Measurements from ENCODE around the gene CCDC7.

DNA sequence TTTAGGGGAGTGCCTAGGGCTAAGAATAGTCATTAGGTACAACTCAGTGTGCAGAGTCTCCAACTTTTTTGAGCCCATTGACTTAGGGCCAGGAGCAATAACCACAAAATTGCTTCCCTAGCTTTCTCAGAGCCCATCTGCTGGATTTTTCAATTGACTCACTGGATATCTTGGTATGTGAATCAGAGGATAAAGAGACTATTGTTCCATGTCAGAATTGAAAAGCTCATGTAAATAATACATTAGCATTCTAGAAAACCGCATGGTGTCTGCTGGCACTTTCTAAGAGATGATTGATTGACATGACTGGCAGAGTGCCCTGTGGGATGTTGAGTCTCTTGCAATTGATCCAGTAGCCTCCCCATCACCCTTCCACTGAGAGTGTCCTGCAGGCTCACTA lies 246.2 kb downstream of the CCDC7 start:
- TF ChIP-seq, protein P1, sequence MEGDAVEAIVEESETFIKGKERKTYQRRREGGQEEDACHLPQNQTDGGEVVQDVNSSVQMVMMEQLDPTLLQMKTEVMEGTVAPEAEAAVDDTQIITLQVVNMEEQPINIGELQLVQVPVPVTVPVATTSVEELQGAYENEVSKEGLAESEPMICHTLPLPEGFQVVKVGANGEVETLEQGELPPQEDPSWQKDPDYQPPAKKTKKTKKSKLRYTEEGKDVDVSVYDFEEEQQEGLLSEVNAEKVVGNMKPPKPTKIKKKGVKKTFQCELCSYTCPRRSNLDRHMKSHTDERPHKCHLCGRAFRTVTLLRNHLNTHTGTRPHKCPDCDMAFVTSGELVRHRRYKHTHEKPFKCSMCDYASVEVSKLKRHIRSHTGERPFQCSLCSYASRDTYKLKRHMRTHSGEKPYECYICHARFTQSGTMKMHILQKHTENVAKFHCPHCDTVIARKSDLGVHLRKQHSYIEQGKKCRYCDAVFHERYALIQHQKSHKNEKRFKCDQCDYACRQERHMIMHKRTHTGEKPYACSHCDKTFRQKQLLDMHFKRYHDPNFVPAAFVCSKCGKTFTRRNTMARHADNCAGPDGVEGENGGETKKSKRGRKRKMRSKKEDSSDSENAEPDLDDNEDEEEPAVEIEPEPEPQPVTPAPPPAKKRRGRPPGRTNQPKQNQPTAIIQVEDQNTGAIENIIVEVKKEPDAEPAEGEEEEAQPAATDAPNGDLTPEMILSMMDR (IDR thresholded peaks at IDR 0.05) = no peak
- TF ChIP-seq POLR2A (IDR thresholded peaks at IDR 0.05) = no peak

Data from Peyer's patch (tissue), 4 donors.